Measurements from ENCODE around the gene MVD. TPM values are rescaled to one million over a fixed set of nuclear protein-coding genes. Genes with fewer than 3 reads are reported as not detected.

The MVD gene
- total and polyA plus RNA-seq, 4 donors, result 21.7 to 99.2 (median 74.7) TPM

DNA sequence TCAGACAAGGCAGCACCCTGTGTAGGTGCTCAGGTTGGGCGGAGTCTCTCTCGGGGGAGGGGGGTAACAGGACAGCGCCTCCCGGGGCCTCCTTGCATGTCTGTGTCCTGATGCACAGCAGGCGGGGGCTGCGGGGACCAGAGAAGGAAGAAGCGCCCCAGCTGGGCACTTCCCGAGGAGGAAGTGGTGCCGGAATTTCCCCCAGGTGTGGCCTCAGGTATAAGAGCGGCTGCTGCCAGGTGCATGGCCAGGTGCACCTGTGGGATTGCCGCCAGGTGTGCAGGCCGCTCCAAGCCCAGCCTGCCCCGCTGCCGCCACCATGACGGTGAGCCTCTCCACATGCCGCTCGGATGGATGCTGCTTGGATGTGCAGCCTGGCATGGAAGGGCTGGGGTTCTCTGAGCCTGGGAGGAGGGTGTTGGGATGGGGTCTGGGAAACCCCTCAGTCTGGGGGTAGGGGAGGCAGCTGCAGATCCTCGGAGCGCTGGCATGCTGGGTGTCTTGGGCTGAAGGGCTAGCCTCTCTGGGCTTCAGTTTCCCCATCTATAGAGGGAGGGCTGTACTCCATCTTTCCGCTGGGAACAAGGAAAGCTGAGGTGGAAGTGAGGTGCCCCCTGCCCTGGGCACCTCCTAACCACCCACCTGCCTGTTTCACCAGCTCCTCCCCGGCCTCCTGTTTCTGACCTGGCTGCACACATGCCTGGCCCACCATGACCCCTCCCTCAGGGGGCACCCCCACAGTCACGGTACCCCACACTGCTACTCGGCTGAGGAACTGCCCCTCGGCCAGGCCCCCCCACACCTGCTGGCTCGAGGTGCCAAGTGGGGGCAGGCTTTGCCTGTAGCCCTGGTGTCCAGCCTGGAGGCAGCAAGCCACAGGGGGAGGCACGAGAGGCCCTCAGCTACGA, 24.3 kb downstream of the MVD start, which contains the start of gene IL17C:
TSS of gene IL17C (plus strand) at position 250 of the 908 bp plus-strand sequence. CDS start at position 320, 70 bp downstream.
- Histone ChIP-seq H3K27ac (ENCODE audit: low read depth in 1 of 2, low read length in 2 of 2) (no peak within 1 kb of the TSS), H3K36me3 (ENCODE audit: control insufficient read depth in 4 of 4, insufficient read depth in 3 of 4, low read depth in 1 of 4, low read length in 3 of 4) (no peaks in the 10 kb centered on the region), H3K9me3 (ENCODE audit: control insufficient read depth in 4 of 4, low read length in 3 of 4) (no peaks in the 10 kb centered on the region), H3K4me3 (ENCODE audit: low read depth in 1 of 3, low read length in 3 of 3) (no peak within 1 kb of the TSS), H3K4me1 (ENCODE audit: control insufficient read depth in 4 of 4, insufficient read depth in 4 of 4, low read length in 3 of 4) (peaks cover 0 to 4% (median 0%) of the 10 kb centered on the region in 4 donors), H3K9ac (ENCODE audit: low read depth in 1 of 2, low read length in 2 of 2) (no peak within 1 kb of the TSS), H3K27me3 (ENCODE audit: control insufficient read depth in 4 of 4, insufficient read depth in 4 of 4, low read length in 3 of 4) (peaks cover 0 to 3% (median under 1%) of the 10 kb centered on the region in 4 donors)
- TF ChIP-seq HNF4A (conservative IDR thresholded peaks at IDR 0.05) (no peak), SP1 (IDR thresholded peaks at IDR 0.05) (no peak), HNF4G (IDR thresholded peaks at IDR 0.05) (no peak), FOXA1 (IDR thresholded peaks at IDR 0.05) (no peak), RAD21 (IDR thresholded peaks at IDR 0.05) (no peak), FOXA2 (IDR thresholded peaks at IDR 0.05) (no peak)
- TF ChIP-seq, protein P1, sequence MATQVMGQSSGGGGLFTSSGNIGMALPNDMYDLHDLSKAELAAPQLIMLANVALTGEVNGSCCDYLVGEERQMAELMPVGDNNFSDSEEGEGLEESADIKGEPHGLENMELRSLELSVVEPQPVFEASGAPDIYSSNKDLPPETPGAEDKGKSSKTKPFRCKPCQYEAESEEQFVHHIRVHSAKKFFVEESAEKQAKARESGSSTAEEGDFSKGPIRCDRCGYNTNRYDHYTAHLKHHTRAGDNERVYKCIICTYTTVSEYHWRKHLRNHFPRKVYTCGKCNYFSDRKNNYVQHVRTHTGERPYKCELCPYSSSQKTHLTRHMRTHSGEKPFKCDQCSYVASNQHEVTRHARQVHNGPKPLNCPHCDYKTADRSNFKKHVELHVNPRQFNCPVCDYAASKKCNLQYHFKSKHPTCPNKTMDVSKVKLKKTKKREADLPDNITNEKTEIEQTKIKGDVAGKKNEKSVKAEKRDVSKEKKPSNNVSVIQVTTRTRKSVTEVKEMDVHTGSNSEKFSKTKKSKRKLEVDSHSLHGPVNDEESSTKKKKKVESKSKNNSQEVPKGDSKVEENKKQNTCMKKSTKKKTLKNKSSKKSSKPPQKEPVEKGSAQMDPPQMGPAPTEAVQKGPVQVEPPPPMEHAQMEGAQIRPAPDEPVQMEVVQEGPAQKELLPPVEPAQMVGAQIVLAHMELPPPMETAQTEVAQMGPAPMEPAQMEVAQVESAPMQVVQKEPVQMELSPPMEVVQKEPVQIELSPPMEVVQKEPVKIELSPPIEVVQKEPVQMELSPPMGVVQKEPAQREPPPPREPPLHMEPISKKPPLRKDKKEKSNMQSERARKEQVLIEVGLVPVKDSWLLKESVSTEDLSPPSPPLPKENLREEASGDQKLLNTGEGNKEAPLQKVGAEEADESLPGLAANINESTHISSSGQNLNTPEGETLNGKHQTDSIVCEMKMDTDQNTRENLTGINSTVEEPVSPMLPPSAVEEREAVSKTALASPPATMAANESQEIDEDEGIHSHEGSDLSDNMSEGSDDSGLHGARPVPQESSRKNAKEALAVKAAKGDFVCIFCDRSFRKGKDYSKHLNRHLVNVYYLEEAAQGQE (IDR thresholded peaks at IDR 0.05), result no peak
- TF ChIP-seq, protein P2, sequence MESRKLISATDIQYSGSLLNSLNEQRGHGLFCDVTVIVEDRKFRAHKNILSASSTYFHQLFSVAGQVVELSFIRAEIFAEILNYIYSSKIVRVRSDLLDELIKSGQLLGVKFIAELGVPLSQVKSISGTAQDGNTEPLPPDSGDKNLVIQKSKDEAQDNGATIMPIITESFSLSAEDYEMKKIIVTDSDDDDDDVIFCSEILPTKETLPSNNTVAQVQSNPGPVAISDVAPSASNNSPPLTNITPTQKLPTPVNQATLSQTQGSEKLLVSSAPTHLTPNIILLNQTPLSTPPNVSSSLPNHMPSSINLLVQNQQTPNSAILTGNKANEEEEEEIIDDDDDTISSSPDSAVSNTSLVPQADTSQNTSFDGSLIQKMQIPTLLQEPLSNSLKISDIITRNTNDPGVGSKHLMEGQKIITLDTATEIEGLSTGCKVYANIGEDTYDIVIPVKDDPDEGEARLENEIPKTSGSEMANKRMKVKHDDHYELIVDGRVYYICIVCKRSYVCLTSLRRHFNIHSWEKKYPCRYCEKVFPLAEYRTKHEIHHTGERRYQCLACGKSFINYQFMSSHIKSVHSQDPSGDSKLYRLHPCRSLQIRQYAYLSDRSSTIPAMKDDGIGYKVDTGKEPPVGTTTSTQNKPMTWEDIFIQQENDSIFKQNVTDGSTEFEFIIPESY (IDR thresholded peaks at IDR 0.05), result no peak
- TF ChIP-seq, protein P3, sequence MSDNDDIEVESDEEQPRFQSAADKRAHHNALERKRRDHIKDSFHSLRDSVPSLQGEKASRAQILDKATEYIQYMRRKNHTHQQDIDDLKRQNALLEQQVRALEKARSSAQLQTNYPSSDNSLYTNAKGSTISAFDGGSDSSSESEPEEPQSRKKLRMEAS (IDR thresholded peaks at IDR 0.05), result no peak
- 51% methylated on average over 27 of the region's 27 CpGs for WGBS
- no peak for DNase-seq (ENCODE audit: low spot score)

DNA sequence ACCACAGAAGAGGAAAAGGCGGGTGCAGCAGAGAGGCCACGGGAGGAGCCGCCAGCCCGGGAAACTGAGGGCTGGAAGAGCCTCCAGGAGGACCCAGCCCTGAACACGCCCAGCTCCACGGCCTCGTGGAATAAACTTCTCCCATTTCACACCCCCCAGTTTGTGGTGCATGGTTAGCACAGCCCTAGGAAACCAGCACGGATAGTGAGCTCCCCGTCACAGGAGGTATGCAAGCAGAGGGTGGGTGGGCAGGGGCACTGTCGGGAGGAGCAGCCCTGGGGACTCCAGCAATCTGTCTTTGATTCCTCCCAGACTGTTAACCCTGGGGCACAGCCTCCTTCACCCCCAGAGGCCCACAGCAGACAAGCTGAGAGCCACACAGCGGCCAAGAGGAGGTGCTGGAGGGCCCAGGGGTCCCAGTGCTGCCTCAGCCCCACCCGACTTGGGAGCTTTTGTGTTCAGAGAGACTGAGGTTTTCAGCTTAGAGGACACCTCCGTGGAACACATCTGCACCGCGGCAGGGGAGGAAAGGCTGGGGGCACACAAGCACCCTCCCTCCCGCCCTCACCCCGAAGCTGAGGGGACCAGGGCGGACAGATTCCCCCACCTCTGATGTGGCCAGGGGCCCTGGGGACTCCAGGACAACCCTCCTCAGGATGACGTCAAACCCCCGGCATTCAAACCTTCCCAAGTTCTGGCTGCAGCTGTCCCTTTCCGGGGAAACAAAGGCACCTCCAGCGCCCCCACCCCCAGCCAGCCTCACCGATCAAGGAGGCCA, 26.2 kb downstream of the MVD start:
- H3K9ac ChIP-seq (ENCODE audit: low read depth in 1 of 2, low read length in 2 of 2), result no peak overlapping the region
- H3K27ac ChIP-seq (ENCODE audit: low read depth in 1 of 2, low read length in 2 of 2), result no peak overlapping the region
- no peaks in the 10 kb centered on the region for H3K9me3 ChIP-seq (ENCODE audit: control insufficient read depth in 4 of 4, low read length in 3 of 4)
- 82% methylated on average over 23 of the region's 23 CpGs for WGBS
- peaks cover 0 to 9% (median 3%) of the 10 kb centered on the region in 4 donors for H3K36me3 ChIP-seq (ENCODE audit: control insufficient read depth in 4 of 4, insufficient read depth in 3 of 4, low read depth in 1 of 4, low read length in 3 of 4)
- DNase-seq (ENCODE audit: low spot score), result no peak
- peaks cover 0 to 4% (median 0%) of the 10 kb centered on the region in 4 donors for H3K4me1 ChIP-seq (ENCODE audit: control insufficient read depth in 4 of 4, insufficient read depth in 4 of 4, low read length in 3 of 4)
- no peak overlapping the region for H3K4me3 ChIP-seq (ENCODE audit: low read depth in 1 of 3, low read length in 3 of 3)
- peaks cover 0 to 3% (median under 1%) of the 10 kb centered on the region in 4 donors for H3K27me3 ChIP-seq (ENCODE audit: control insufficient read depth in 4 of 4, insufficient read depth in 4 of 4, low read length in 3 of 4)
- TF ChIP-seq YY1 (IDR thresholded peaks at IDR 0.05) (no peak), JUND (IDR thresholded peaks at IDR 0.05) (no peak), HNF4G (IDR thresholded peaks at IDR 0.05) (no peak), RAD21 (IDR thresholded peaks at IDR 0.05) (no peak), NR2F2 (IDR thresholded peaks at IDR 0.05) (no peak), GABPA (IDR thresholded peaks at IDR 0.05 in 1 of 2, conservative IDR thresholded peaks at IDR 0.05 in 1 of 2) (no peak), HNF4A (conservative IDR thresholded peaks at IDR 0.05) (no peak), EGR1 (IDR thresholded peaks at IDR 0.05; ENCODE audit: low read depth in 2 of 2) (no peak)
- TF ChIP-seq, protein P2 (IDR thresholded peaks at IDR 0.05), result no peak
- TF ChIP-seq, protein P4, sequence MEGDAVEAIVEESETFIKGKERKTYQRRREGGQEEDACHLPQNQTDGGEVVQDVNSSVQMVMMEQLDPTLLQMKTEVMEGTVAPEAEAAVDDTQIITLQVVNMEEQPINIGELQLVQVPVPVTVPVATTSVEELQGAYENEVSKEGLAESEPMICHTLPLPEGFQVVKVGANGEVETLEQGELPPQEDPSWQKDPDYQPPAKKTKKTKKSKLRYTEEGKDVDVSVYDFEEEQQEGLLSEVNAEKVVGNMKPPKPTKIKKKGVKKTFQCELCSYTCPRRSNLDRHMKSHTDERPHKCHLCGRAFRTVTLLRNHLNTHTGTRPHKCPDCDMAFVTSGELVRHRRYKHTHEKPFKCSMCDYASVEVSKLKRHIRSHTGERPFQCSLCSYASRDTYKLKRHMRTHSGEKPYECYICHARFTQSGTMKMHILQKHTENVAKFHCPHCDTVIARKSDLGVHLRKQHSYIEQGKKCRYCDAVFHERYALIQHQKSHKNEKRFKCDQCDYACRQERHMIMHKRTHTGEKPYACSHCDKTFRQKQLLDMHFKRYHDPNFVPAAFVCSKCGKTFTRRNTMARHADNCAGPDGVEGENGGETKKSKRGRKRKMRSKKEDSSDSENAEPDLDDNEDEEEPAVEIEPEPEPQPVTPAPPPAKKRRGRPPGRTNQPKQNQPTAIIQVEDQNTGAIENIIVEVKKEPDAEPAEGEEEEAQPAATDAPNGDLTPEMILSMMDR (IDR thresholded peaks at IDR 0.05; ENCODE audit: low read depth, low read length, missing input control), result no peak

Measured in liver (tissue), 9 donors.